ENCODE measurements around the gene MTG1. TPM values are rescaled to one million over a fixed set of nuclear protein-coding genes. Genes with fewer than 3 reads are reported as not detected.
"Not testable (repeated sequence)": the region's sequence is repeated elsewhere in the genome, so short reads cannot be mapped to it uniquely, and the experiment has no call there.

MTG1 gene
- total RNA-seq, 8 experiments from 2014 or later = 11.9 to 68.6 (median 27.9) TPM

DNA sequence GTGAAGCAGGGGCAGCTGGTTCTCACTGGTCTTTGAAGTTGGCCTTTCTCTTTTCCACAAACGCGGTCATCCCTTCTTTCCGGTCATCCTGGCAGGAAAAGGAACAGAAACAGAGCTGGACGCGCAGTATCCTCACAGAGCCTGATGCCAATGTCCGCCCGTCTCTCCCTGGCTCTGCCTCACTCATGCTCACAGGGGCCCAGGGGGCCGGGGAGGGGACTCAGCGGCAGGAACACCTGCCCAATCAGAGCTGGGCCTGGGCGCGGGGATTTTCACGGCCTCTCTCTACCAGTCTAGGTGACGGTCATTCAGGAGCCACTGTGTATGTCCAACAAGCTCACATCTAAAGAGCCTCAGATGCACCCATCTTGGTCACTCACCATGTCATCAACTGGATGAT is 31.1 kb upstream of the MTG1 start:
- Histone ChIP-seq H3K27ac (no peak overlapping the region), H3K4me1 (replicated peaks in 1 of 2) (no peaks in the 10 kb centered on the region), H3K4me3 (no peak overlapping the region)
- WGBS, 10 experiments = 40 to 100% (median 90%) methylated on average over 1 to 2 of the region's 13 CpGs; no CpG with 5 or more reads in 6 of the 10 experiments
- in situ Hi-C loops (cut with MboI; ENCODE audit: low pct_unique_long_range_greater_than_20kb in 2 of 9, low sequenced_read_pairs in 9 of 9, unreplicated experiment in 9 of 9) = no loop called here
- ATAC-seq (replicated peaks in 6 of 8) = no peak

DNA sequence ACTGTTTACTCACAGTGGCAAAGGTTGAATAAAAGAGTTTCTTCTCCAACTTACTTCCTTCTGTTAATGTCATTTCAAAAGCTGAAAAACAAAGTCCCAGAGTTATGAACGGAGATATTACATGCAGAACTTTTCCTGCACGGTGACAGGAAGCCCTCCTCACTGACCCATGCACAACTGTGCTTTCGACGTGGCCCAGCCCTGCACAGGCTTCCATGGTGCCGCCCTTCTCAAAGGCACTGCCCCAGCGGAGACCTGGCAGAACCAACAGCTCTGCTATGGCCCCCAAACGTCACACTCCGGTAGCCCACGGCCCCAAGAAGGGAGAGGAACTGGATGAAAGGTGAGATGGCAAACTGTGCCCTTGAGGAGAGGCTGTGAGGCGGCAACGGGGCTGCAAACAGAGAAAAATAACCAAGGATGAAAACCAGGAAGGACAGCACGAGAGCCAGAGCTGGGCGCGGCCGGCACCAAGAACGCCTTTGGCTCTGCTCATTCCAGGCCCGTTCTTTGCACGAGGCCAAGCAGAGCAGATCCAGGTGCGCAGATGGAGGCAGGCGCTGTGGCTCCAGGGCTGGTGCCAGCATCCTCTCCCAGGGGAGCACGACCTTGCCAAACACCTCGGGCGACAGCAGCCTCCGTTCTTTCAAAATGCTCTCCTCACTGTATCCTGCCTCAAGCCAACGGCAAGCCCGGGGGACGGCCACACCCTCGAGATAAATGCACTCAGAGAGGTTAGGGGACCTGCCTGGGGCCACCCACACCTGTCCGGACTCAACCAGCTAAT is 29.1 kb upstream of the MTG1 start:
- Histone ChIP-seq H3K4me1 (replicated peaks in 1 of 2) (no peaks in the 10 kb centered on the region), H3K4me3 (no peak overlapping the region), H3K27ac (no peak overlapping the region)
- in situ Hi-C loops (cut with MboI; ENCODE audit: low pct_unique_long_range_greater_than_20kb in 2 of 9, low sequenced_read_pairs in 9 of 9, unreplicated experiment in 9 of 9) = no loop called here
- no peak for ATAC-seq (replicated peaks in 6 of 8)
- 82 to 100% (median 91%) methylated on average over 2 to 13 of the region's 29 CpGs; no CpG with 5 or more reads in 3 of the 10 experiments for WGBS, 10 experiments

DNA sequence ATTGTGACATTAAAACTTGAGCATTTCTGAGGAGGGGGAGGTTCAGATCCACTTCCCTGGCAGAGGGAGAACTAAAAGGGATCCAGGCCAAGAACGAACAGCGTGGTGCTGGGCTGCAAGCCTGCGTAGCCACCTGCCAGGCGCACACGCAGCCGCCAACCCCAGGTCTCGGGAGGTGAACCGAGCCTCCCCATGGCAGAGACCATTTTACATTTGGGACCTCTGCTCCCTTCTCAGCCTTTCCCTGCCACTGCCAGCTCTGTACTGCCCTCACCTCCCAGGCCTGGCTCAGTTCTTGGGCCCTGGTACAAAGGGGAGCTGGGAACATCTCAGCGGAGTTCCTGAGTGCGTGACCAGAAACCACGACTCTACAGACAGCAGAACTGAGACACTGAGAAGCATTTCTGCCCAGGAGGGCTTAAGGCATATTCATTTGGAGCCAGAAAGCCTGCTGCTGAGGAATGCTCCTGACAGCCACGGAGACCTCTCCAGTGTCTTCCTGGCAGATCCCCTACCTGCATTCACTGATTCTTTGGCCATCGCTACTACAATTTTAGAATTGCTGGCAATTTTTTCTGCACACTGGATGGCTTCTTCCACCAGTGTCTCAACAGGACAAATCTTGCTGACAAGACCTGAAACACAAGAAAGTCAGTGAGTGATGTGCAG is 28.4 kb upstream of the MTG1 start:
- H3K4me3 ChIP-seq = no peak overlapping the region
- ATAC-seq (replicated peaks in 6 of 8) = no peak
- in situ Hi-C loops (cut with MboI; ENCODE audit: low pct_unique_long_range_greater_than_20kb in 2 of 9, low sequenced_read_pairs in 9 of 9, unreplicated experiment in 9 of 9) = no loop called here
- H3K4me1 ChIP-seq (replicated peaks in 1 of 2) = no peaks in the 10 kb centered on the region
- 80 to 100% (median 100%) methylated on average over 1 to 2 of the region's 13 CpGs; no CpG with 5 or more reads in 5 of the 10 experiments for WGBS, 10 experiments
- H3K27ac ChIP-seq = no peak overlapping the region

DNA sequence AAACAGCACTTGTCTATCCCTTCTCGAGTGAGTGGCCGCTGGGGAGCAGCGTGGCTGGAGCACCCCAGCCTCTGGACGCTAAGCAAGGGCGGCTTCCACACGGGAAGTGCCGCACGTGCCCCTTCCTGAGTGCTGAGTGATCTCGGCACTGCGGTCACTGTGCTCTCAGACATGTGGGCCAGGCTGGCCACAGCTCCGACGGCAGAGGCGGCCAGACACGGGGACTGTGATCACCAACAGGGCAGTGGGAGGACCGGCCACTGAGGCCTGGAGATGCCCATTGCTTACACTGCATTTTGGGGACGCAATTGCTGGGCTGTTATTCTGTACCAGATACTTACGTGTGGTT is 27.9 kb upstream of the MTG1 start:
- in situ Hi-C loops (cut with MboI; ENCODE audit: low pct_unique_long_range_greater_than_20kb in 2 of 9, low sequenced_read_pairs in 9 of 9, unreplicated experiment in 9 of 9) = no loop called here
- WGBS, 10 experiments = 73 to 100% (median 91%) methylated on average over 1 to 10 of the region's 17 CpGs; no CpG with 5 or more reads in 5 of the 10 experiments
- H3K4me3 ChIP-seq = no peak overlapping the region
- H3K4me1 ChIP-seq (replicated peaks in 1 of 2) = no peaks in the 10 kb centered on the region
- no peak for ATAC-seq (replicated peaks in 6 of 8)
- no peak overlapping the region for H3K27ac ChIP-seq

DNA sequence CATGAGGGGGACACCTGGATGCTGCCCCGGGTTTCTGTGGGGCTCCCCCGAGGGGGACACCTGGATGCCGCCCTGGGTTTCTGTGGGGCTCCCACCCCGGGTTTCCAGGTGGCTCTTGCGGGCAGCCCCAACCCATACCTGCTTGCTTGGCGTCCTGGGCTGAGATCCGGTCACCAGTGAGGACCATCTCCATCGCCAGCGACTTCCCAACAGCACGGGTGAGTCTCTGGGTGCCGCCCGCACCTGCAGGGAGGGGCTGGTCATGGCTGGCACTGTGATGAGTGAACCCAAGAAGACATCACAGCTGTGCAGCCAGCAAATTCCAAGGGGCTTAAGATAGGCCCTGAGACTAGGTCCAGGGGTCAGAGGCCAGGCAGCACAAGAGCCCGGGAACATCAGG is 27.2 kb upstream of the MTG1 start:
- 93 to 100% (median 100%) methylated on average over 1 to 6 of the region's 13 CpGs; no CpG with 5 or more reads in 7 of the 10 experiments for WGBS, 10 experiments
- no peak overlapping the region for H3K27ac ChIP-seq
- no peak overlapping the region for H3K4me3 ChIP-seq
- H3K4me1 ChIP-seq (replicated peaks in 1 of 2) = no peaks in the 10 kb centered on the region
- peak in 1 of 8 experiments; percentile 4 for ATAC-seq (replicated peaks in 6 of 8)
- in situ Hi-C loops (cut with MboI; ENCODE audit: low pct_unique_long_range_greater_than_20kb in 2 of 9, low sequenced_read_pairs in 9 of 9, unreplicated experiment in 9 of 9) = no loop called here

DNA sequence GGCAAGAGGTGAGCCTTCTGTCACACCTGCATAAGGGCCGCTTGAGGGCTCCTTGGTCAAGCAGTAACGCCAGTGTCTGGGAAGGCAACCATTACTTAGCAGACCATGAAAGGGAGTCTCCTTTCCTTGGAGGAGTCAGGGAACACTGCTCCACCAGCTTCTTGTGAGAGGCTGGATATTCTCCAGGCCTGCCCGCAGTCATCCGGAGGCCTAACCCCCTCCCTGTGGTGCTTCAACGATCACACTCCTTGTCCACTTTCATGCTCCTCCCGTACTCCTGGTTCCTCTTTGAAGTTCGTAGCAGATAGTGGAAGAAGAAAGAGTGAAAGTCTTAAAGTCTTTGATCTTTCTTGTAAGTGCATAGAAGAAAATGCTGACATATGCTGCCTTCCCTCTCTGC is 26.5 kb upstream of the MTG1 start:
- H3K27ac ChIP-seq; ATAC-seq (replicated peaks in 6 of 8); H3K4me1 ChIP-seq (replicated peaks in 1 of 2); in situ Hi-C loops (cut with MboI; ENCODE audit: low pct_unique_long_range_greater_than_20kb in 2 of 9, low sequenced_read_pairs in 9 of 9, unreplicated experiment in 9 of 9); H3K4me3 ChIP-seq: not testable (repeated sequence)
- no CpG with 5 or more reads among the region's 7 CpGs for WGBS, 10 experiments

DNA sequence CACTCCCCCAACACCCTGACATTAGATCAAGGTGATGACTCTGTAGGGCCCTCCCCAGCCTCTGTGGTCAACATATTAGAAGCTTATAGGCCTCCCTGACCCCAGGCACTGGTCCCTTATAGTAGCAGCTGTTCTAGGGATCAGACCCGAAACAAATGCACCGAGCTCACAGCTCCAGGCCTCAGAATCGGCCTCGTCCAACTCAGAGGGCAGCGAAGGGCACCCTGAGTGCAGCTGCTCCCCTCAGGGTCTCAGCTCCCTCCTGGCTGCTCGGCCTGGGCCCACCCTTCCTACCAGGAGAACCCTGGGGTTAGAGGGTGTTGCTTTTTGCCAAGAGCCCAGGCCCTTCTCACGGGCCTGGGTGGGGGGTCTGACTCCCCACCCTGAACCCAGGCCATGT is 25.8 kb upstream of the MTG1 start:
- peaks cover 5 to 7% of the 10 kb centered on the region in 2 donors for H3K4me1 ChIP-seq (replicated peaks in 1 of 2)
- WGBS, 10 experiments = 90 to 100% (median 93%) methylated on average over 1 to 3 of the region's 7 CpGs; no CpG with 5 or more reads in 5 of the 10 experiments

DNA sequence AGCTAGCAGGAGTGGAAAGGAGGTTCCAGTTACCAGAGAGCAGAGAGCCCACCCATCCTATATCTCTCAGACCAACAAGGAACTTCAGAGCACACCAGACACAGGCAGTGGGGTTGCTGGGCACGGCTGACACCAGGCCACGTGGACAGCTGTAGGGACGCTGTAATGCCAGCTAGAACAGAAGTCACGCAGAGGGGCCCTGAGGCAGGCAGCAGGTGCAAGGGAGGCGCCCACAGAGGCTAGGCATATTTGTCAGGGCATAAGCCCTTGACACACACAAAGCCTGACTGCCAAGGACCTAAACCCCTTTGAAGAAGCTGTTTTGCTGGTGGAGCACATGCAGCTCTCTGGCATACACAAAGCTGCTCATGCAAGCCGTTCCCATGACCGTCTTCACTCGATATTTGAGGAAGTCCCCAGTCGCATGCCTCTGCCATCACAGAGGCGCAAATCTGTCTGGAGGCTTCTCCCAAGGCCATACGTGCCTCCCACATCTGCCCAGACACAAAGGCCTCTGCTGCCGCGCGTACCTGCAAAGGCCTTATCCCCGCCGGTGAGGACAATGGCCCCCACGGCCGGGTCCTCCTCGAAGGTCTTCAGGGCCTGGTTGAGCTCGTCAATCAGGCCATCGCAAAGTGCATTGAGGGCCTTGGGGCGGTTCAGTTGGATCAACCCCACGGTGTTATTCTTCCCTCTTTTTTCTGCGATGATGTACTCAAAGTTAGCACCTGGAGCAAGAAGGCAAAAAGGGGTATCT is 23.7 kb upstream of the MTG1 start:
- Histone ChIP-seq H3K27ac (no peak overlapping the region), H3K4me3 (no peak overlapping the region), H3K4me1 (replicated peaks in 1 of 2) (peaks cover 5 to 7% of the 10 kb centered on the region in 2 donors)
- ATAC-seq (replicated peaks in 6 of 8) = no peak
- in situ Hi-C loops (cut with MboI; ENCODE audit: low pct_unique_long_range_greater_than_20kb in 2 of 9, low sequenced_read_pairs in 9 of 9, unreplicated experiment in 9 of 9) = no loop called here
- WGBS, 10 experiments = 80 to 100% (median 85%) methylated on average over 1 to 9 of the region's 24 CpGs; no CpG with 5 or more reads in 4 of the 10 experiments

More for the DNA sequence above, 25.8 kb upstream of the MTG1 start:
- Histone ChIP-seq H3K27ac (no peak overlapping the region), H3K4me3 (no peak overlapping the region)
- in situ Hi-C loops (cut with MboI; ENCODE audit: low pct_unique_long_range_greater_than_20kb in 2 of 9, low sequenced_read_pairs in 9 of 9, unreplicated experiment in 9 of 9) = no loop called here
- no peak for ATAC-seq (replicated peaks in 6 of 8)

DNA sequence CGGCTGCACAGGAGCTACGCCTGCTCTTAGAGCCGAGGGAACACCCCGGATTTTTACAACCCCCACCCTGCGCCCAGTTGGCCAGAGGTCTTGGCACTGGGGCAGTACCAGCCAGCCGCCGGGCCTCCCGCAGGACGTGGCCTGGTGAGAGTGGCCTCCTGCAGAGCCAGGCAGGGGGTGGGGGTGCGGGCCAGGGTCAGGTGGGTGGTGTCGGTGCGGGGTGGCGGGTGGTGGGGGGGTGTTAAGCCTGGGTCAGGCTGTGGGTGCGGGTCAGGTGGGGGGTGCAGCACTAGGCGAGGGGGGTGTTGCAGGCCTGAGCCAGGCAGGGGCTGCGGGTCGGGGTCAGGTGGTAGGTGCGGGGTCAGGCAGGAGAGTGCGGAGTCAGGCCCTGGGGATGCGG is 21.4 kb upstream of the MTG1 start:
- H3K4me1 ChIP-seq (replicated peaks in 1 of 2) = peaks cover 5 to 7% of the 10 kb centered on the region in 2 donors
- in situ Hi-C loops (cut with MboI; ENCODE audit: low pct_unique_long_range_greater_than_20kb in 2 of 9, low sequenced_read_pairs in 9 of 9, unreplicated experiment in 9 of 9) = no loop called here
- ATAC-seq (replicated peaks in 6 of 8) = no peak
- peak overlapping the region; percentile 17 to 94 (median 81) for H3K4me3 ChIP-seq
- 52 to 100% methylated on average over 1 to 4 of the region's 20 CpGs; no CpG with 5 or more reads in 8 of the 10 experiments for WGBS, 10 experiments
- H3K27ac ChIP-seq = no peak overlapping the region

DNA sequence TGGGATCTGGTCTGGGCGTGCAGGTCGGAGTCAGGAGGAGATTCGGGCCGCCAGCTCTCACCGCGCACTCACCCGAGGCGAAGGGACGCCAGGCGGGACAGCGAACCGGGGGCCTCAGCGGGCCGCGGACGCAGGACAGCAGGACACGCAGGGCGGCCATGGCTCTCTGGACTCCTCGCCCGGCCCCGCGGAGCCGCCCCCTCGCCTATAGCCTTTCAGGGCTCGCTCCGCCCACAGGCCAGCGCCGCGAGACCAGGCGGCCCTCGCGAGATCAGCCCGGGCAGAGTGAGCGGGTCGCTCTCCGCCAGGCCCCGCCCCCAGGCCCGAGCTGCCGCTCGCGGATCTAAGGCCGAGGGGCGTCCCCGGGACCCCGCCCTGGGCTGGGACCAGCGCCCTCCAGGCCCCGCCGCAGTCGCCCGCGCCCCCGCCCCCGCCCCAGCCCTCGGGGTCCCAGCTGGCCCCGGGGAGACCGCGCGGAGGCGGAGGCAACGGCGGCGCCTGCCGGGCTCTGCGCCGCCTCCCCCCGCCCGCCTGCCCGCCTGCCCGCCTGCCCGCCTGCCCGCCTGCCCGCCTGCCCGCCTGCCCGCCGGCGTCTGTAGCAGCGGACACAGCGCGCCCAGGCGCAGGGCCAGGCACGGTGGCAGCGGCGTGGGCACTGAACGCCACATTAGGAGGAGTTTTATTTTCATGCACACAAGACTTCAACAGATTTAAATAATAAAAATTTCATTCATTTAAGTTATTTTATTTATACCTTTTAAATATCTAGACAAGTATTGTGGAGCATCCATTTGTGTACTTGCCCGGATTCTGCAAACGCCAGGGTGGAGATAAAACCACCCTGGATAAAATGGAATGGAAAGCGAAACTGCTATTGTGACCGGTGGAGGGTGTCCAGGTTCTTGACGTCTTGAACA is 20.5 kb upstream of the MTG1 start, which contains the start of gene ECHS1:
Gene ECHS1 (minus strand): TSS at position 181 of the 917 bp plus-strand sequence. CDS start 21 bp downstream, at position 160.
- peak within 1 kb of the TSS; percentile 68 to 94 (median 81) for H3K4me3 ChIP-seq
- in situ Hi-C loops (cut with MboI; ENCODE audit: low pct_unique_long_range_greater_than_20kb in 2 of 9, low sequenced_read_pairs in 9 of 9, unreplicated experiment in 9 of 9) = no loop called here
- H3K4me1 ChIP-seq (replicated peaks in 1 of 2) = peaks cover 10 to 11% of the 10 kb centered on the region in 2 donors
- 8 to 65% (median 38%) methylated on average over 1 to 29 of the region's 89 CpGs; no CpG with 5 or more reads in 1 of the 10 experiments for WGBS, 10 experiments
- ATAC-seq (replicated peaks in 6 of 8) = peak; percentile 95 to 99 (median 96)
- peak within 1 kb of the TSS; percentile 68 to 86 for H3K27ac ChIP-seq

DNA sequence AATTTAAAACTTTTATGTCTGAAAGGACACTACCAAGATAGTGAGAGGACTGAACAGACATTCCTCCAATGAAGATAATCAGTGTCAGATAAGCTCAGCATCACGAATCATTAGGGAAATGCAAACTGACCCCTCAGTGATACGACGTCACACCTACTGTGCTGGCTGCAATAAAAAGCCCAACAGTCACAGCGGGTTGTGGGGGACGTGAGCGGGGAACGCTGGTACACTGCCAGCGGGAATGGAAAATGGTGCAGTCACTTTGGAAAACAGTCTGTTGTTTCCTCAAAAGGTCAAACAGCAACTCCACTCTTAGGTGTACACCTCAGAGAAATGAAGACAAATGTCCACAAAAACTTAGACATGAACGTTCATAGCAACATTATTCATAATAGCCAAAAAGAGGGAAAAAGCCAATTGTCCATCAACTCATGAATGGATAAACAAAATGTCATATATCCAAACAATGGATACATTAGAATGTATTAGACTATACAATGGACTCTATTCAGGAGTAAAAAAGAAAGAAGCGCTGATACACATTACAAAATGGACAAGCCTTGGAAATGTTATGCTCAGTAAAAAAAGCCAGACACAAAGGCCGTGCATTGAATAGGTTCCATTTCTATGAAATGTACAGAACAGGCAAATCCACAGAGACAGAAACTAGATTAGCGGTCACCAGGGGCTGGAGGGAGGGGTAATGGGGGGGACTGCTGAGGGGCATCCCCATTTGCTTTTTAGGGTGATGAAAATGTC is 18.4 kb upstream of the MTG1 start:
- in situ Hi-C loops (cut with MboI; ENCODE audit: low pct_unique_long_range_greater_than_20kb in 2 of 9, low sequenced_read_pairs in 9 of 9, unreplicated experiment in 9 of 9) = no loop called here
- Histone ChIP-seq H3K4me3 (no peak overlapping the region), H3K27ac (no peak overlapping the region), H3K4me1 (replicated peaks in 1 of 2) (peaks cover 11 to 15% of the 10 kb centered on the region in 2 donors)
- 47 to 100% (median 73%) methylated on average over 3 to 11 of the region's 12 CpGs; no CpG with 5 or more reads in 1 of the 10 experiments for WGBS, 10 experiments
- no peak for ATAC-seq (replicated peaks in 6 of 8)
